ENCODE data around the gene PAPLN. TPM values are rescaled to one million over a fixed set of nuclear protein-coding genes. Genes with fewer than 3 reads are reported as not detected.

The PAPLN gene
- total and polyA plus RNA-seq, 4 experiments from 2014 or later, result 0.11 to 0.50 (median 0.25) TPM

GRCh38 chr14:73236157-73236556, 1.1 kb upstream of the PAPLN start:
- peaks cover 16% of the 10 kb centered on the region for H3K27me3 ChIP-seq (ENCODE audit: insufficient read depth, low read length)
- intact Hi-C loops (cut with micrococcal nuclease), result no loop called here

GRCh38 chr14:73236752-73237218, 521 bp upstream of the PAPLN start:
- H3K27me3 ChIP-seq (ENCODE audit: insufficient read depth, low read length), result peaks cover 16% of the 10 kb centered on the region
- H3K36me3 Mint-ChIP-seq, result no peaks in the 10 kb centered on the region
- no peak overlapping the region for H3K27ac ChIP-seq (ENCODE audit: low read depth, low read length)
- intact Hi-C loops (cut with micrococcal nuclease), result no loop called here
- peaks cover 8 to 25% (median 16%) of the 10 kb centered on the region in 4 donors for H3K4me1 Mint-ChIP-seq
- H3K9me3 Mint-ChIP-seq, result peaks cover 0 to 2% (median 0%) of the 10 kb centered on the region in 8 donors
- no peak overlapping the region for H3K27ac Mint-ChIP-seq
- peaks cover 43 to 50% of the 10 kb centered on the region in 2 donors for H3K27me3 Mint-ChIP-seq
- no peaks in the 10 kb centered on the region for H3K36me3 ChIP-seq (ENCODE audit: insufficient read depth, low read length)
- DNase-seq, result no peak
- no peaks in the 10 kb centered on the region for H3K9me3 ChIP-seq (ENCODE audit: control insufficient read depth in 1 of 2, low read length in 2 of 2)
- H3K4me3 Mint-ChIP-seq, result peak overlapping the region; percentile 32 to 82 (median 70)
- CTCF ChIA-PET (ENCODE audit: partially characterized antibody), result no interaction called here
- no peak overlapping the region for H3K4me3 ChIP-seq (ENCODE audit: low read length in 2 of 2)
- POLR2A ChIA-PET (ENCODE audit: partially characterized antibody), result interaction anchor here (1.1 kb wide), 1 partner anchor 8 kb away, joined by 4 read pairs; no protein-coding TSS in a partner anchor
- peaks cover 15% of the 10 kb centered on the region for H3K4me1 ChIP-seq (ENCODE audit: insufficient read depth, low read length)

More at GRCh38 chr14:73236157-73236556, 1.1 kb upstream of the PAPLN start:
- peaks cover 8 to 25% (median 16%) of the 10 kb centered on the region in 4 donors for H3K4me1 Mint-ChIP-seq
- peaks cover 15% of the 10 kb centered on the region for H3K4me1 ChIP-seq (ENCODE audit: insufficient read depth, low read length)
- peaks cover 0 to 2% (median 0%) of the 10 kb centered on the region in 8 donors for H3K9me3 Mint-ChIP-seq
- peak overlapping the region in 6 of 8 donors; percentile 1 to 49 (median 30) for H3K4me3 Mint-ChIP-seq
- H3K36me3 ChIP-seq (ENCODE audit: insufficient read depth, low read length), result no peaks in the 10 kb centered on the region
- ChIA-PET POLR2A (ENCODE audit: partially characterized antibody) (interaction anchor here (1.1 kb wide), 1 partner anchor 9 kb away, joined by 4 read pairs; no protein-coding TSS in a partner anchor), CTCF (ENCODE audit: partially characterized antibody) (no interaction called here)
- peaks cover 38 to 45% of the 10 kb centered on the region in 2 donors for H3K27me3 Mint-ChIP-seq
- no peaks in the 10 kb centered on the region for H3K36me3 Mint-ChIP-seq
- H3K4me3 ChIP-seq (ENCODE audit: low read length in 2 of 2), result no peak overlapping the region
- H3K27ac Mint-ChIP-seq, result no peak overlapping the region
- no peak overlapping the region for H3K27ac ChIP-seq (ENCODE audit: low read depth, low read length)
- no peak for DNase-seq
- no peaks in the 10 kb centered on the region for H3K9me3 ChIP-seq (ENCODE audit: control insufficient read depth in 1 of 2, low read length in 2 of 2)

- peaks cover 0 to 2% (median 0%) of the 10 kb centered on the region in 8 donors for H3K9me3 Mint-ChIP-seq
- no peak overlapping the region for H3K27ac ChIP-seq (ENCODE audit: low read depth, low read length)
- ChIA-PET POLR2A (ENCODE audit: partially characterized antibody) (no interaction called here), CTCF (ENCODE audit: partially characterized antibody) (no interaction called here)
- peak overlapping the region in 7 of 8 donors; percentile 10 to 67 (median 26) for H3K4me3 Mint-ChIP-seq
- H3K4me1 ChIP-seq (ENCODE audit: insufficient read depth, low read length), result peaks cover 15% of the 10 kb centered on the region
- no peaks in the 10 kb centered on the region for H3K9me3 ChIP-seq (ENCODE audit: control insufficient read depth in 1 of 2, low read length in 2 of 2)
- intact Hi-C loops (cut with micrococcal nuclease), result no loop called here
- no peaks in the 10 kb centered on the region for H3K36me3 ChIP-seq (ENCODE audit: insufficient read depth, low read length)
- no peak overlapping the region for H3K4me3 ChIP-seq (ENCODE audit: low read length in 2 of 2)
- peaks cover 15% of the 10 kb centered on the region for H3K27me3 ChIP-seq (ENCODE audit: insufficient read depth, low read length)
- H3K36me3 Mint-ChIP-seq, result no peaks in the 10 kb centered on the region
- peaks cover 11 to 31% (median 20%) of the 10 kb centered on the region in 4 donors for H3K4me1 Mint-ChIP-seq
- no peak overlapping the region for H3K27ac Mint-ChIP-seq
- no peak for DNase-seq
- H3K27me3 Mint-ChIP-seq, result peaks cover 46 to 53% of the 10 kb centered on the region in 2 donors
Measured at GRCh38 chr14:73237786-73238423, 599 bp downstream of the PAPLN start.

GRCh38 chr14:73238424-73238852, 1.1 kb downstream of the PAPLN start:
- ChIA-PET CTCF (ENCODE audit: partially characterized antibody) (no interaction called here), POLR2A (ENCODE audit: partially characterized antibody) (no interaction called here)
- Mint-ChIP-seq H3K36me3 (no peaks in the 10 kb centered on the region), H3K4me3 (peak overlapping the region in 7 of 8 donors; percentile 10 to 67 (median 26)), H3K9me3 (peaks cover 0 to 2% (median 0%) of the 10 kb centered on the region in 8 donors), H3K27ac (no peak overlapping the region), H3K27me3 (peaks cover 48 to 54% of the 10 kb centered on the region in 2 donors), H3K4me1 (peaks cover 15 to 36% (median 25%) of the 10 kb centered on the region in 4 donors)
- DNase-seq, result no peak
- Histone ChIP-seq H3K4me3 (ENCODE audit: low read length in 2 of 2) (no peak overlapping the region), H3K4me1 (ENCODE audit: insufficient read depth, low read length) (peaks cover 15% of the 10 kb centered on the region), H3K9me3 (ENCODE audit: control insufficient read depth in 1 of 2, low read length in 2 of 2) (no peaks in the 10 kb centered on the region), H3K36me3 (ENCODE audit: insufficient read depth, low read length) (no peaks in the 10 kb centered on the region), H3K27me3 (ENCODE audit: insufficient read depth, low read length) (peaks cover 13% of the 10 kb centered on the region), H3K27ac (ENCODE audit: low read depth, low read length) (no peak overlapping the region)
- intact Hi-C loops (cut with micrococcal nuclease), result no loop called here

GRCh38 chr14:73238941-73239340, 1.6 kb downstream of the PAPLN start:
- no peaks in the 10 kb centered on the region for H3K9me3 ChIP-seq (ENCODE audit: control insufficient read depth in 1 of 2, low read length in 2 of 2)
- H3K4me3 Mint-ChIP-seq, result peak overlapping the region in 2 of 8 donors; percentile 29 to 54
- H3K27ac ChIP-seq (ENCODE audit: low read depth, low read length), result no peak overlapping the region
- peaks cover 52 to 53% of the 10 kb centered on the region in 2 donors for H3K27me3 Mint-ChIP-seq
- H3K27ac Mint-ChIP-seq, result no peak overlapping the region
- intact Hi-C loops (cut with micrococcal nuclease), result no loop called here
- H3K4me1 Mint-ChIP-seq, result peaks cover 16 to 39% (median 26%) of the 10 kb centered on the region in 4 donors
- H3K9me3 Mint-ChIP-seq, result peaks cover 0 to 2% (median 0%) of the 10 kb centered on the region in 8 donors
- peaks cover 15% of the 10 kb centered on the region for H3K4me1 ChIP-seq (ENCODE audit: insufficient read depth, low read length)
- peaks cover 13% of the 10 kb centered on the region for H3K27me3 ChIP-seq (ENCODE audit: insufficient read depth, low read length)
- ChIA-PET POLR2A (ENCODE audit: partially characterized antibody) (no interaction called here), CTCF (ENCODE audit: partially characterized antibody) (no interaction called here)
- no peaks in the 10 kb centered on the region for H3K36me3 ChIP-seq (ENCODE audit: insufficient read depth, low read length)
- no peak for DNase-seq
- no peaks in the 10 kb centered on the region for H3K36me3 Mint-ChIP-seq
- H3K4me3 ChIP-seq (ENCODE audit: low read length in 2 of 2), result no peak overlapping the region

- peaks cover 15% of the 10 kb centered on the region for H3K4me1 ChIP-seq (ENCODE audit: insufficient read depth, low read length)
- H3K27ac Mint-ChIP-seq, result no peak overlapping the region
- peaks cover 13% of the 10 kb centered on the region for H3K27me3 ChIP-seq (ENCODE audit: insufficient read depth, low read length)
- intact Hi-C loops (cut with micrococcal nuclease), result no loop called here
- ChIA-PET CTCF (ENCODE audit: partially characterized antibody) (no interaction called here), POLR2A (ENCODE audit: partially characterized antibody) (no interaction called here)
- no peak overlapping the region for H3K4me3 ChIP-seq (ENCODE audit: low read length in 2 of 2)
- peaks cover 0 to 2% (median 0%) of the 10 kb centered on the region in 8 donors for H3K9me3 Mint-ChIP-seq
- H3K27me3 Mint-ChIP-seq, result peaks cover 49 to 52% of the 10 kb centered on the region in 2 donors
- H3K4me1 Mint-ChIP-seq, result peaks cover 16 to 37% (median 26%) of the 10 kb centered on the region in 4 donors
- H3K9me3 ChIP-seq (ENCODE audit: control insufficient read depth in 1 of 2, low read length in 2 of 2), result no peaks in the 10 kb centered on the region
- H3K36me3 Mint-ChIP-seq, result no peaks in the 10 kb centered on the region
- H3K4me3 Mint-ChIP-seq, result no peak overlapping the region
- no peak for DNase-seq
- no peaks in the 10 kb centered on the region for H3K36me3 ChIP-seq (ENCODE audit: insufficient read depth, low read length)
- no peak overlapping the region for H3K27ac ChIP-seq (ENCODE audit: low read depth, low read length)
Measured at GRCh38 chr14:73239393-73240241, 2.3 kb downstream of the PAPLN start.
